Stomach (tissue), 9 donors: ENCODE data around the gene ERLIN1. TPM values are rescaled to one million over a fixed set of nuclear protein-coding genes. Genes with fewer than 3 reads are reported as not detected.

Experiments used
- DNase-seq, 2 donors: peaks; one replicate each; pipeline versions ENCODE4 v3.0.0 to v3.0.0-alpha.2; 2013 to 2019
- H3K27ac ChIP-seq, 5 donors: fragments of 200-600 bp in 4 of 5; sonication (generic) in 4 of 5; one replicate each; pipeline ENCODE4 v1.5.1; 2013 to 2019; ENCODE audit warnings: mild to moderate bottlenecking in 1 of 5, moderate library complexity in 1 of 5
- H3K27me3 ChIP-seq, 3 donors: fragments of 200-600 bp; sonication (generic); one replicate each; pipeline ENCODE4 v1.5.1; 2017 to 2019; ENCODE audit warnings: mixed run types in 1 of 3
- H3K36me3 ChIP-seq, 4 donors: fragments of 200-600 bp; sonication (generic); 1 replicate in 3 of 4; 2 replicates in 1 of 4; pipeline ENCODE4 v1.5.1; 2016 to 2019
- H3K4me1 ChIP-seq, 4 donors: fragments of 200-600 bp; sonication (generic); one replicate each; pipeline ENCODE4 v1.5.1; 2016 to 2019
- H3K4me3 ChIP-seq, 4 donors: fragments of 200-600 bp; sonication (generic) in 3 of 4; one replicate each; pipeline ENCODE4 v1.5.1; 2016 to 2019; ENCODE audit warnings: mild to moderate bottlenecking in 1 of 4
- H3K9me3 ChIP-seq, 4 donors: fragments of 200-600 bp; sonication (generic); one replicate each; pipeline ENCODE4 v1.5.1; 2016 to 2019
- EP300 ChIP-seq: sonication (generic); formaldehyde crosslinking; IDR thresholded peaks from one replicate; pipeline ENCODE4 v1.6.1; 2017; ENCODE audit warnings: antibody characterized with exemption
- POLR2A ChIP-seq, 4 donors: fragments of 450-650 bp; IDR thresholded peaks; one replicate each; pipeline ENCODE4 v1.6.1; 2016; ENCODE audit warnings: antibody characterized with exemption in 4 of 4, control low read depth in 2 of 4, mild to moderate bottlenecking in 1 of 4, moderate library complexity in 1 of 4
- POLR2AphosphoS5 ChIP-seq, 3 donors: sonication (generic); formaldehyde crosslinking; IDR thresholded peaks; one replicate each; pipeline ENCODE4 v1.6.1; 2016; ENCODE audit warnings: antibody characterized with exemption in 3 of 3
- WGBS, 5 donors: extraction: QIAGEN DNeasy Blood & Tissue Kit in 3 of 5; methylation state at CpG; one replicate each; pipeline versions ENCODE4 v1.1.5 to v1.1.7; 2013 to 2018; 5-methylcytosine and 5-hydroxymethylcytosine counted together
- intact Hi-C: fragments of 100-400 bp; cut with DNase I; formaldehyde crosslinking; loops from one replicate; pipeline ENCODE4 v1.15.1; 2023; ENCODE audit warnings: low total_unique reads
- polyA plus RNA-seq, 3 donors: library from polyadenylated mRNA; stranded (reverse); fragments of 200-250 nt; gene quantifications; one replicate each; pipeline ENCODE4 v1.2.3, GENCODE V29; 2013
- total RNA-seq, 5 donors: library from RNA; depleted of rRNA; stranded (reverse); fragments of >200 nt; gene quantifications; one replicate each; pipeline versions ENCODE4 v1.1.0 to v1.2.3, GENCODE V29; 2014 to 2016
- TF ChIP-seq, protein P1 (sequence below), 7 experiments: fragments of 450-650 bp in 4 of 7; fragments of 200-600 bp in 3 of 7; sonication (generic) in 3 of 7; IDR thresholded peaks; one replicate each; pipeline ENCODE4 v1.5.1; 2016 to 2019; ENCODE audit warnings: antibody characterized with exemption in 7 of 7, control low read depth in 2 of 7, mild to moderate bottlenecking in 1 of 7
- donor health status: healthy with polysubstance abuse.
- donor health status: Bipolar disorder and iron deficiency.
- donor health status: healthy.

Gene ERLIN1
- total and polyA plus RNA-seq, 8 donors: 4.4 to 61.5 (median 9.4) TPM

DNA sequence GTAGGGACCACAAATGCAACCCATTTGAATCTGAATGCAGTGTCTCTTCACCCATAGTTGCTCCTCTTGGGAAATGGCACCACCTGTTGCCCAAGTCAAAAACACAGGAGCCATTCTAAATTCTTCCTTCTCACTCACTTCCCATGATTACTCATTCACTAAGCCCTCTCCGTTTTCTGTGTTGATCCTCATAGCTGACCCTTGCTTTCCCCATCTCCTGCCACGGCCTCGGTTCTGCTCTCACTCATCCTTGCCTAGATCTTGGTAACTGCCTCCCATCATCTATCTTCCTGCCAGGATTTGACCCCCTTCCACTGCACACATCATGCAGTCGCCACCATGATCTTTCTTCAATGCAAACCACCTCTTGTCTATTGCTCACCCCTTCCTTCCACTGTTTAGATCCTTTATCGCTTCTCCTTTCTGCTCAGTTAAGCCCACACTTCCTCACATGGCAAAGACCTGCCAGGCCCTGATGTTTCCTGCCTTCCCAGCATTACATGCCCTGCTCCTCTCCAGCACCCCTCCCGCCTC lies 85.1 kb downstream of the ERLIN1 start:
- Histone ChIP-seq H3K4me3 (no peak overlapping the region), H3K27me3 (peaks cover 0 to 3% (median 0%) of the 10 kb centered on the region in 3 donors), H3K4me1 (no peaks in the 10 kb centered on the region), H3K9me3 (peaks cover 0 to 17% (median 6%) of the 10 kb centered on the region in 4 donors), H3K27ac (no peak overlapping the region), H3K36me3 (no peaks in the 10 kb centered on the region)
- no peak for DNase-seq
- intact Hi-C loops: no loop called here
- TF ChIP-seq POLR2AphosphoS5 (IDR thresholded peaks at IDR 0.05) (no peak), POLR2A (IDR thresholded peaks at IDR 0.05) (no peak), EP300 (no peak)
- TF ChIP-seq, protein P1, sequence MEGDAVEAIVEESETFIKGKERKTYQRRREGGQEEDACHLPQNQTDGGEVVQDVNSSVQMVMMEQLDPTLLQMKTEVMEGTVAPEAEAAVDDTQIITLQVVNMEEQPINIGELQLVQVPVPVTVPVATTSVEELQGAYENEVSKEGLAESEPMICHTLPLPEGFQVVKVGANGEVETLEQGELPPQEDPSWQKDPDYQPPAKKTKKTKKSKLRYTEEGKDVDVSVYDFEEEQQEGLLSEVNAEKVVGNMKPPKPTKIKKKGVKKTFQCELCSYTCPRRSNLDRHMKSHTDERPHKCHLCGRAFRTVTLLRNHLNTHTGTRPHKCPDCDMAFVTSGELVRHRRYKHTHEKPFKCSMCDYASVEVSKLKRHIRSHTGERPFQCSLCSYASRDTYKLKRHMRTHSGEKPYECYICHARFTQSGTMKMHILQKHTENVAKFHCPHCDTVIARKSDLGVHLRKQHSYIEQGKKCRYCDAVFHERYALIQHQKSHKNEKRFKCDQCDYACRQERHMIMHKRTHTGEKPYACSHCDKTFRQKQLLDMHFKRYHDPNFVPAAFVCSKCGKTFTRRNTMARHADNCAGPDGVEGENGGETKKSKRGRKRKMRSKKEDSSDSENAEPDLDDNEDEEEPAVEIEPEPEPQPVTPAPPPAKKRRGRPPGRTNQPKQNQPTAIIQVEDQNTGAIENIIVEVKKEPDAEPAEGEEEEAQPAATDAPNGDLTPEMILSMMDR (IDR thresholded peaks at IDR 0.05): no peak
- 44 to 58% (median 53%) methylated on average over 6 of the region's 6 CpGs for whole genome bisulfite sequencing, 5 donors

Other genes starting within 250 kb of the ERLIN1 start
- 10 to 100 TPM; 13.0 to 44.6 (median 39.7) TPM for gene DNMBP, start 176.1 kb downstream of the ERLIN1 start, total RNA-seq
- gene DNMBP, start 176.1 kb downstream of the ERLIN1 start, polyA plus RNA-seq: 10 to 100 TPM in 2 of 3 donors, 1 to 10 TPM in 1; 8.5 to 38.2 (median 11.1) TPM
- gene CPN1, start 104.2 kb downstream of the ERLIN1 start, total RNA-seq: not detected
- gene CPN1, start 104.2 kb downstream of the ERLIN1 start, polyA plus RNA-seq: not detected
- 10 to 100 TPM in 4 of 5 donors, under 1 TPM in 1; 0.58 to 39.7 (median 15.6) TPM for gene CHUK, start 43.6 kb upstream of the ERLIN1 start, total RNA-seq
- gene CHUK, start 43.6 kb upstream of the ERLIN1 start, polyA plus RNA-seq: 10 to 100 TPM in 2 of 3 donors, 1 to 10 TPM in 1; 6.9 to 17.7 (median 11.7) TPM
- gene CWF19L1, start 81.6 kb upstream of the ERLIN1 start, total RNA-seq: 10 to 100 TPM in 2 of 5 donors, 1 to 10 TPM in 3; 1.2 to 39.7 (median 8.1) TPM
- 10 to 100 TPM; 12.5 to 14.1 (median 13.3) TPM for gene CWF19L1, start 81.6 kb upstream of the ERLIN1 start, polyA plus RNA-seq
- 10 to 100 TPM in 3 of 5 donors, under 1 TPM in 1, not detected in 1; 0.87 to 33.4 (median 17.6) TPM for gene BLOC1S2, start 100.7 kb upstream of the ERLIN1 start, total RNA-seq
- 10 to 100 TPM; 37.6 to 51.0 (median 48.7) TPM for gene BLOC1S2, start 100.7 kb upstream of the ERLIN1 start, polyA plus RNA-seq
- under 1 TPM in 1 of 5 donors, not detected in 4; 0.89 TPM for gene PKD2L1, start 144.2 kb upstream of the ERLIN1 start, total RNA-seq
- gene PKD2L1, start 144.2 kb upstream of the ERLIN1 start, polyA plus RNA-seq: under 1 TPM in 1 of 3 donors, not detected in 2; 0.23 TPM
- 10 to 100 TPM in 3 of 5 donors, 1 to 10 TPM in 2; 2.3 to 36.2 (median 28.5) TPM for gene SCD, start 161.2 kb upstream of the ERLIN1 start, total RNA-seq
- 10 to 100 TPM in 2 of 3 donors, 1 to 10 TPM in 1; 5.5 to 19.1 (median 16.6) TPM for gene SCD, start 161.2 kb upstream of the ERLIN1 start, polyA plus RNA-seq